Neural cell (in vitro differentiated cells): ENCODE measurements around the gene EDIL3.

Experiments
- EP300 ChIP-seq: fragments of 450-650 bp; conservative IDR thresholded peaks from 2 replicates; pipeline ENCODE4 v1.6.1; 2014; ENCODE audit warnings: antibody characterized with exemption, mild to moderate bottlenecking, moderate library complexity; ENCODE audit not compliant: poor library complexity, severe bottlenecking
- POLR2AphosphoS5 ChIP-seq: IDR thresholded peaks from 2 replicates; pipeline ENCODE4 v1.6.1; 2012
- SMC3 ChIP-seq: fragments of 450-650 bp; conservative IDR thresholded peaks from 2 replicates; pipeline ENCODE4 v1.6.1; 2014; ENCODE audit warnings: antibody characterized with exemption, mild to moderate bottlenecking, moderate library complexity; ENCODE audit not compliant: poor library complexity
- TAF1 ChIP-seq: IDR thresholded peaks from 2 replicates; pipeline ENCODE4 v1.6.1; 2012; ENCODE audit warnings: low read depth
- TF ChIP-seq, protein P1 (sequence below): fragments of 450-650 bp; IDR thresholded peaks from 2 replicates; pipeline ENCODE4 v1.5.1; 2014; ENCODE audit warnings: antibody characterized with exemption, mild to moderate bottlenecking, moderate library complexity; ENCODE audit not compliant: poor library complexity, severe bottlenecking

- TF ChIP-seq SMC3, result no peak
- TF ChIP-seq, protein P1, sequence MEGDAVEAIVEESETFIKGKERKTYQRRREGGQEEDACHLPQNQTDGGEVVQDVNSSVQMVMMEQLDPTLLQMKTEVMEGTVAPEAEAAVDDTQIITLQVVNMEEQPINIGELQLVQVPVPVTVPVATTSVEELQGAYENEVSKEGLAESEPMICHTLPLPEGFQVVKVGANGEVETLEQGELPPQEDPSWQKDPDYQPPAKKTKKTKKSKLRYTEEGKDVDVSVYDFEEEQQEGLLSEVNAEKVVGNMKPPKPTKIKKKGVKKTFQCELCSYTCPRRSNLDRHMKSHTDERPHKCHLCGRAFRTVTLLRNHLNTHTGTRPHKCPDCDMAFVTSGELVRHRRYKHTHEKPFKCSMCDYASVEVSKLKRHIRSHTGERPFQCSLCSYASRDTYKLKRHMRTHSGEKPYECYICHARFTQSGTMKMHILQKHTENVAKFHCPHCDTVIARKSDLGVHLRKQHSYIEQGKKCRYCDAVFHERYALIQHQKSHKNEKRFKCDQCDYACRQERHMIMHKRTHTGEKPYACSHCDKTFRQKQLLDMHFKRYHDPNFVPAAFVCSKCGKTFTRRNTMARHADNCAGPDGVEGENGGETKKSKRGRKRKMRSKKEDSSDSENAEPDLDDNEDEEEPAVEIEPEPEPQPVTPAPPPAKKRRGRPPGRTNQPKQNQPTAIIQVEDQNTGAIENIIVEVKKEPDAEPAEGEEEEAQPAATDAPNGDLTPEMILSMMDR, result no peak
- TF ChIP-seq EP300, result no peak
- no peak for TF ChIP-seq TAF1
- TF ChIP-seq POLR2AphosphoS5, result no peak
These were observed 14.5 kb downstream of the EDIL3 start for GRCh38 chr5:84370176-84370575.
